8988T (cell line): ENCODE data around the gene TLCD2.
"Not testable (repeated sequence)": the region's sequence is repeated elsewhere in the genome, so short reads cannot be mapped to it uniquely, and the experiment has no call there.

Source experiments
- DNase-seq: peaks from one replicate; pipeline ENCODE4 v3.0.0; 2011

Gene TLCD2

DNA sequence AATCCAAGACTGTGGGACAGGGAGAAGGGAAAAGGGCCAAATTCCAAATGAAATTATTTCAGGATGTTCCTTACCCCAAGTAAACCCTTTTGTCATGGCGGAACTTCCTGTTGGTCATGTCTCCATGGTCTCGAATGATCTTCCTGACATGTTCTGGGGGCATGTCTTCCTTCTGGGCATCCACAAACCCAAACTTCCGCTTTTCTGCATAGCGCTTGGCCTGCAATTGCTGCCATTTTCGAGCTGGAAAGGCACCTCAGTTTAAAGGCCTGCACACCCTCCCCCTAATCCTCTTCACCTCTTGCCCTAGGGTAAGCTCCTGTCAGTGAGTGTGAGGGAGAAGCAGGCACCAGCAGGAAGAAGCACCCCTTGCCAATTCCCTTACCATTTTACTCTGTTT, 26.7 kb downstream of the TLCD2 start:
- no peak for DNase-seq

DNA sequence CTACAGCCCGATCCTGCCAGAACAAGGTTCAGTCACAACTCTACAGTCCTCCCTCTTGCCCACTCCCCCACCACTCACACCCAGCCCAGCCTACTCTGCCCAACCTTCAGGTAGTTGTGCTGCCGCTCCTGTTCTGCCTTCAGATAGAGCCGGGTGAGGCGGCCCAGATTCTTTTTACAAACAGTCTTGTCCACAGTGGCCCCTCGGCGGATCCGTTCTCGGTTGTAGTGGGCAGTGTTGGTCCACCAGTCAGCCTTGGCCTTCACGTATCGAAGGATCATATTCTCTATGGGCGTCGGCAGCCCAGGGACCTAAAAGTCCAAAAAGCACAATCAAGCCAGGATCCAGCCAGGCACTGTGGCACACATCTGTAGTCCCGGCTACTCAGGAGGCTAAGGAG, 33.8 kb downstream of the TLCD2 start:
- no peak for DNase-seq

DNA sequence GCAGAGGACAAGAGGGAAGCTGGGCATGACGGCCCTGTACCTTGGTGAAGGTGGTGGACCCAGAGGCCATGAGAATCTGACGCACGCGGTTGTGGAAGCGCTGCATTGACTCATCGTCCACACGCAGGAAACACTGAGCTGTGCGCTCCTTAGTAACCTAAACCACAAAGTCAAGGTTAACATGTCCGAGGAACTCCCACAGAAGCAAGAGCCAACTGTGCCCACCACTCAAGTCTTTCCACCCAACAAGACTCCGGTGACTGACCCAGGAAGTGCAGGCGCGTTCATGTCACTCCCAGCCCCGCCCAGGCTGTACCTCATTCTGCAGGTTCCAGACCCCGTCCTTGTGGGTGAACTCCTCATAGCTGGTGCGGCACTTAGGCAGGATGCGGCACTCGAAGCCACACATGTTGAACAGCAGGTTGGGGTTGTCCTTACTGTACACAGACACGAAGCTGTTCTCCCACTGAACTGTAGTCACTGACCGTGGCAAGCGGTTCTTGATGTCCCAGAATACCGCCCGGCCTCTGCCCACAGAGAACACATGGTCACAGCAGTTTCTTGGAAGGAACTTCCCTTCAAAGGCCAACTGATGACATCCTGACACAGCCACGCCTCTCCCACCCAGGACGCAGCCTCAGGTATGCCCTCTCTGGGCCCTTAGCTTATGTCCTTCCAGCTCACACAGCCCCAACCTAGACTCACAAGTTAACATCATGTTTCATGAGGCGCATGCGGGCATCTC, 37.0 kb downstream of the TLCD2 start:
- DNase-seq, result no peak

DNA sequence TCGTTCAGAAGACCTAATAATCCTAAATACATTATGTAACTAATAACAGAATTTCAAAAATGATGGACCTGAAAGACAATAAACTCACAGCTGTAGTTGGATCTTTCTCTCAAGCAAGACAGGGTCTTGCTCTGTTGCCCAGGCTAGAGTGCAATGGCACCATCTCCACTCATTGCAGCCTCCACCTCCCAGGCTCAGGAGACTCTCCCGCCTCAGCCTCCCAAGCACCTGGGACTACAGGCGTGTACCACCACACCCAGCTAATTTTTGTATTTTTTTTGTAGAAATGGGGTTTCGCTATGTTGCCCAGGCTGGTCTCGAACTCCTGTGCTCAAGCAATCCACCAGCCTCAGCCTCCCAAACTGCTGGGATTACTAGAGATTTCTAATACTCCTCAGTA, 46.2 kb downstream of the TLCD2 start:
- not testable (repeated sequence) for DNase-seq

DNA sequence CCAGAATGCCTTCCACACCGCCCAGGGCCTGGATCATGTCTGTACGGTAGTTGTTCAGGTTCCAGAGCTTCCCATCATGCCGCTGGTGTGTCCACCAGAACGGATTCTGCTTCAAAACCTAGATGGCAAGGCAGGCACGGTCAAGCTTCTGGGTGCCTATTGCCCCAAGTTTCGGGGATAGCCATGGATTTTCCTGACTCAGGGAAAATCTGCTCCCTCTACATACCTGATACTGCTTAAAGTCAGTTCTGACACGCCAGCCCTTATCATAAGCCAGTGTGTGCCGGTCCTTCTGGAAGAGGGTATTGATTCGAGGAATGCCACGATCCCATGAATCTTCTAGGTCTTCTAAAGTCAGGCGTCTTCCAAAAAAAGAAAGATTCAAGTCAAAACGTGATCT, 49.1 kb downstream of the TLCD2 start:
- DNase-seq, result no peak

DNA sequence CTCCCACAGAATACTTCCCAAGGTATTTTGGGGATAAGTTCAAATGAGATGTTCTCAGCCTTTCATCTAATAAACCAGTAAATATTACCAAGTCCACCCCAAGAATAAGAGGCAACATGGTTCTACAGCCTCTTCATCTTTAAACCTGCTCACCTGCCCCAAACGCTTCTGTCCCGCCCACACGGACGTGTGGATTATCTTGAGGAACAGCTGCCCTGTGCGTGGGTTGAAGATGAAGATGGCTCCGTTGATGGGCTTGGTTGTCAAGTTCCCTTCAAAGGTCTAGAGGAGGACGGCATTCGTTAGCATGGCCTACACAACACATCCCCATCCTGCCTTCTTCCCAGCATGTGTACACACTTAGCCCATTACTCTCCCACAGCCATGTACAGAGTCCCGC, 52.1 kb downstream of the TLCD2 start:
- DNase-seq, result no peak

DNA sequence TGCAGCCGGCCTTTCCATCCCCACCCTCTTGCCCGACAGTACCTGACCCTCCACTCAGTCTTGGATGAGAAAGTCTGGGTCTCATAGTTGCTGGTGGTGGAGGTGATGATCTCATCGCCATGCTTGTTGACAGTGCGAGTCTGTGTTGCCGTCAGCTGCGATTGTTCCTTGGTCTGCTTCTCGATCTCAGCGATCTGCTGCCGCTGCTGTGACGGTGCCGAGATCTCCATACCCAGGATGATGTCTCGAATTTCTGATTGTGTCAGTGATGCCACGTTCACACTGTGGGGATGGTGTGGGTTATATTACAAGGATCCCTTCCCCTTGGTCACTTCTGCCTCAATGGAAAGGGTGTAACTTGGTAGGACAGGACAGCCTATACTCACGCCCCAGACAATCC, 56.4 kb downstream of the TLCD2 start:
- DNase-seq, result no peak

DNA sequence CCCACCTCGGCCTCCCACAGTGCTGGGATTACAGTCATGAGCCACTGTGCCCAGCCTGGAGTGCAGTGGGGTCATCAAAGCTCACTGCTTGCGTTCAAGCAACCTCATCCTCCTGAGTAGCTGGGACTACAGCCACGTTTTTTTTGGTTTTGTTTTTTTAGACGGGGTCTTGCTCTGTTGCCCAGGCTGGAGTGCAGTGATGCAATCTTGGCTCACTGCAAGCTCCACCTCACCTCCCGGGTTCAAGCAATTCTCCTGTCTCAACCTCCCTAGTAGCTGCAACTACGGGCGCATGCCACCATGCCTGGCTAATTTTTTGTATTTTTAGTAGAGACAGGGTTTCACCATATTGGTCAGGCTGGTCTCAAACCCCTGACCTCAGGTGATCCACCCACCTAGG, 57.4 kb downstream of the TLCD2 start:
- not testable (repeated sequence) for DNase-seq
